DLD1 (cell line): ENCODE data around the gene DENND6A.
"Not testable (repeated sequence)": the region's sequence is repeated elsewhere in the genome, so short reads cannot be mapped to it uniquely, and the experiment has no call there.

ENCODE experiments used
- in situ Hi-C: cut with HindIII; loops from 2 replicates; pipeline ENCODE4 v1.10.0; 2017; ENCODE audit warnings: low sequenced_read_pairs

Gene DENND6A, protein sequence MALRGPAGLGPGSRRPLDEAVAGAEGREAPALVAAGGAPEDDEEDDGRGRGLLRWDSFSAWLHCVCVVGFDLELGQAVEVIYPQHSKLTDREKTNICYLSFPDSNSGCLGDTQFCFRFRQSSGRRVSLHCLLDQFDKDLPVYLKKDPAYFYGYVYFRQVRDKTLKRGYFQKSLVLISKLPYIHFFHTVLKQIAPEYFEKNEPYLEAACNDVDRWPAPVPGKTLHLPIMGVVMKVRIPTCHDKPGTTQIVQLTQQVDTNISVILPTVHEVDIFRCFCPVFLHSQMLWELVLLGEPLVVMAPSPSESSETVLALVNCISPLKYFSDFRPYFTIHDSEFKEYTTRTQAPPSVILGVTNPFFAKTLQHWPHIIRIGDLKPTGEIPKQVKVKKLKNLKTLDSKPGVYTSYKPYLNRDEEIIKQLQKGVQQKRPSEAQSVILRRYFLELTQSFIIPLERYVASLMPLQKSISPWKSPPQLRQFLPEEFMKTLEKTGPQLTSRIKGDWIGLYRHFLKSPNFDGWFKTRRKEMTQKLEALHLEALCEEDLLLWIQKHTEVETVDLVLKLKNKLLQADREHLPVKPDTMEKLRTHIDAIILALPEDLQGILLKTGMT

DNA sequence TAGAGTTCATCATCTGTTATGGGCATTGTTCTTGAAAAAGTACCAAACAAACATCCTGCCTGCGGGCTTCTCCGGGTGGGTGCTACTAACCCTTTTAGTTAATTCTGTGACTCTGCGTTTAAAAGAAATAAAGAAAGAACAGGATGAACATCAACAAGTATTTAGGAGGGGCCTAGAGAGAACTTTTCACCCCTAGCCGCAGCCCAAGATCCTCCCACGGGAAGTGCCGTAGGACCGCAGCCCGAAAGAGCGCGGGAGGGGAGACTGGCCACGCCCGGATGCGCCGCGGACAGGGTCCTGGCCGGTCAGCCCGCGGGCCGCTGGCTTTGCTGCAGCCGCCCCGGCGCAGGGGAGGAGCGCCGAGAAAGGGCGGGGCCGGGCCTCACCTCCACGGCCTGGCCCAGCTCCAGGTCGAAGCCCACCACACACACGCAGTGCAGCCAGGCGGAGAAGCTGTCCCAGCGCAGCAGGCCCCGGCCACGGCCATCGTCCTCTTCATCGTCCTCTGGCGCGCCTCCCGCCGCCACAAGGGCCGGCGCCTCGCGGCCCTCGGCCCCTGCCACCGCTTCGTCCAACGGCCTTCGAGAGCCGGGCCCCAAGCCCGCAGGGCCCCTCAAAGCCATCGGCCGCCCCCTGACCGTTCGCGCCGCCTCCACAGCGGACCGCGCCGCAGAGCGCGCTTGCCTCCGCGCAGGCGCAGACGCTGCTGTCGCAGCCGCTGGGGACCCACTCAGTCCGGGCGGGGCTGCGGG lies at the start of gene DENND6A:
DENND6A (minus strand) TSS at position 682 of the 752 bp plus-strand sequence; CDS start at position 623, 59 bp downstream.
- in situ Hi-C loops = no loop called here

DNA sequence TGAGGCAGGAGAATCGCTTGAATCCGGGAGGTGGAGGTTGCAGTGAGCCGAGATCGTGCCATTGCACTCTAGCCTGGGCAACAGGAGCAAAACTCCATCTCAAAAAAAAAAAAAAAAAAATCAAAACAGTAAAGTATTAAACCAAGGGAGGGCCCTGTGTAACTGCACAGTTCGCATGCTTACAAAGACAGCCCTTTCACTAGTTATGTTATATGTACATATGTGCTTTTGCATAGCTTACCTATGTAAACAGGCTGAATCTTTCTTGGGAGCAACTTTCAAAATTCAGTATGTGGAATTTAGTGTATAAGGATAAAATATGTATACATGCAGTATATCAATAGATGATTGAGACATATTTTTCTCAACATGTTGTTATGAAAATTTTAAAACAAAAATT lies 47.1 kb upstream of the DENND6A start:
- in situ Hi-C loops = no loop called here

DNA sequence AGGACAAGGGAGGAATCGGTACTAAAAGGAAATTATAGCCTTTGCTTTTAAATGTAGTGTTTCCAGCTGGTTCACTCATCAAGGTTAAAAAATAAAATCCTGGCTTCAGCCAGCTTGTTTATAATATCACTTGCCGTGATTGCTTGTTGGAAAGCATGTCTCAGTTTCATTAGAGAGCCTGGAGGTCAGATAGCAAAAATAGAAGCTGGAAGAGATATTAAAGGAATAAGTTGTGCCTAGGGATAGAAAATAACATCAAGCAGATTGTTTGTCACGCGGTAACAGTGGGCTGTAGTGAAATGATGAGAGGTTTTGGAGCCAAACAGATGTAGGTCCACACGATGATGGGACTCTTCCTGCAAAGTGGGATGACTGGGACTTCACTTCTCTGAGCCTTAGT lies 45.5 kb upstream of the DENND6A start:
- in situ Hi-C loops = no loop called here

DNA sequence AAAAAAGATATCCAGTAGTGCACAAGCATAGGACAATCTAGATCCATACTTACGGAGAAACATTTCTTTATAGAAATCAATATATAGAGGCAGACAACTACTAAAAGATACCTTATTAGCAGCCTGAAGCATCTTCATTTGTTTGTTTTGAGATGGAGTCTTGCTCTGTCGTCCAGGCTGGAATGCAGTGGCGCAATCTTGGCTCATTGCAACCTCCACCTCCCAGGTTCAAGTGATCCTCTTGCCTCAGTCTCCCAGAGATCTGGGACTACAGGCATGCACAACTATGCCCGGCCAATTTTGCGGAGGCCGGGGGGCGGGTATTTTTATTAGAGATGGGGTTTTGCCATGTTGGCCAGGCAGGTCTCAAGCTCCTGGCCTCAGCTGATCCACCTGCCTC lies 45.0 kb upstream of the DENND6A start:
- in situ Hi-C loops = no loop called here

DNA sequence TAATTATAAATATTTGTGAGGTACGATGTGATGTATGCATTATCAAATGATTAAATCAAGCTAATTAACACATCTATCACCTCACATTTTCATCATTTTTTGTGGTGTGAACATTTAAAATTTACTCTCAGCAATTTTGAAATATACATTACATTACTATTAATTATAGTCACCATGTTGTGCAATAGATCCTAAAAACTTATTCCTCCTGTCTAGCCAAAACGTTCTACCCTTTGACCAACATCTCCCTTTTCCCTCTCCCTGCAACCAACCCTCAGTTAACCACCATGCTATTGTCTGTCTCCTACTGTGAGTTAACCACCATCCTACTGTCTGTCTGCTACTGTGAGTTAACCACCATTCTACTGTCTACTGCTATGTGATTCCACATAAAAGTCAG lies 42.5 kb upstream of the DENND6A start:
- in situ Hi-C loops = no loop called here

DNA sequence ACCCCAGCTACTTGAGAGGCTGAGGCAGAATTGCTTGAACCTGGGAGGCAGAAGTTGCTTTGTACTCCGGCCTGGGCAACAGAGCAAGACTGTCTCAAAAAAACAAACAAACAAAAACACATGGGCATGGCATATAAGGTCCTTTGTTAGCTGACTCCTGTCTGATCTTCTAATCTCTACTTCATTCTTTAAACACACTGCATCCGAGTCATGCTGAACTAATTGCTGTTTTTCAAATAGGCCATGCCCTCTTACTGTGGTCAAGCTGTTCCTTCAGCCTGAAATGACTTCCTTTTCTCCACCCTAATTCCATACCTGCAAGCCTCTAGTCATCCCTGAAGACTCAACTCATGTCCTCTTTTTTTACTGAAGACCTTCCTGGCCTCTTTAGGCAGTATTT lies 40.9 kb upstream of the DENND6A start:
- in situ Hi-C loops = no loop called here

DNA sequence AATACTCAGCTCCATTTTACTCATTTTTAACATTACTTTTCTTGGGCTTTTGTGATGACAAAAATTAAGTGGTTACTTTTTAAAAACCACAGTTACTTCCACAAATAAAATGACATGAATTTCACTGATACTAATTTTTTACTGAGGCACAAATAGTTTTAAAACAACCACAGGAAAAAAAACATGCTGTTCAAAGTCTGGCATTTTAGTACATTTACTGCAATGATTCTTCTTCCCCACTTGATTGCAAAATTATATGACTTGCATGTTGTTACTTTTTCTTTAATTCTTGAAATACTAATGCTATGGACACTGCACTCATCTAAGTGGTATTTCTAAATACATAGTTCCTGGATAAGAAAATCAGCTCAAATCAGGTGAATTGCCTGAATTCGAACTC lies 38.4 kb upstream of the DENND6A start:
- in situ Hi-C loops = no loop called here

DNA sequence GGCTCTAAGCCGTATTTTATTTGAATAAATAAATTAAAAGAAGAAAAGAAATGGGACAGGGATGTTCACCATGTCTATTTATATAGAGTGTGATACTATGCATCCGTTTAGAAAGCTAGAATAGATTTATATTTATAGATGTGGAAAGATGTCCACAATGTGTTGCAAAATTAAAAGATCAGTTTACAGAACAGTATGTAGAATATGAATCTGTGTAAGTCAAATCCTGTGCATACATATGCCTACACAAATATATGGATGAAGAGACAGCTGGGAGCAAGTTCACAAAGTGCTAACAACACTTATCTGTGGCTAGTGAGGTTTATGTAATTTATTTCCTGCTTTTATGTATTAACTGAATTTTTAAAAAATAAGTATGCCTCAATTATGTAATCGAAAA lies 37.8 kb upstream of the DENND6A start:
- in situ Hi-C loops = no loop called here

DNA sequence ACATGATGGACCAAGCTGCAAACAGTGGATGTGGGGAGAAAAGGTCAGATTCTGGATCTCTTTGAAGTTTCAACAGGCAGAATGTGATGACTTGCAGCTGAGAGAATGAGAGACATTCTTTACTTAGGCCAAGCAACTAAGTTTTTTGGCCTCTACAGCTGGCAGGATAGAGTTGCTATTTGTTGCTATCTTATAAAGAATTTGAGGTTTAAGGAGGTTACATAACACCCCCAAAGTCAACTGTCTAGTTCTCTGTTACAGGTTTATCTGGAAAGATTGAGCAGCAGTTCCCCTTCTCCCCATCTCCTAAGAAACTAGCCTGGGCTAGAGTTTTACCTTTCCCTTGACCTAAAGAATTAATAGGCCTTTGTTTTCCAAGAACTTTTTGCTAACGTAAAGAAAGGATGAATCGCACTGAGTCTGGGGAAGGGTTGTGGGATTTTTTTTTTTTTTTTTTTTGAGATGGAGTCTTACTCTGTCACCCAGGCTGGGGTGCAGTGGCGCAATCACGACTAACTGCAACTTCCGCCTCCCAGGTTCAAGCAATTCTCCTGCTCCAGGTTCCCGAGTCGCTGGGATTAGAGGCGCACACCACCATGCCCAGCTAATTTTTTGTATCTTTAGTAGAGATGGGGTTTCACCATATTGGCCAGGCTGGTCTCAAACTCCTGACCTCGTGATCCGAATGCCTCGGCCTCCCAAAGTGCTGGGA lies 36.6 kb upstream of the DENND6A start:
- in situ Hi-C loops = no loop called here

DNA sequence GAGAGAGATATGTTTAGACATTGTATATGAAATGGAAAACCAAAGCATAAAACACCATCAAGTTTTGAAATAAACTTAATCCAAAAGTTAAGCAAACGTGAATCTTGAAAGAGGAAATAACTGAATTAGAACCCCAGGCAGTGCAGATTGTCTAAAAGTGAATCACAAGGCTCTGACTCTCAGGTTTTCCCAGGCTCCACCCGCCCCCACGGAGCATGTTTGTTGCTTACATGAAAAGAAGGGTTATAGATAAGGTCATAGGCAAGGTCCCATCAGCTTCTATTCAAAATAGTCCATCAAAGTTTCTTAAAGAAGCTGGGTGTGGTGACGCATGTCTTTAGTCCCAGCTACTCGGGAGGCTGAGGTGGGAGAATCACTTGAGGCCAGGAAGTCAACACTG lies 34.2 kb upstream of the DENND6A start:
- in situ Hi-C loops = no loop called here

DNA sequence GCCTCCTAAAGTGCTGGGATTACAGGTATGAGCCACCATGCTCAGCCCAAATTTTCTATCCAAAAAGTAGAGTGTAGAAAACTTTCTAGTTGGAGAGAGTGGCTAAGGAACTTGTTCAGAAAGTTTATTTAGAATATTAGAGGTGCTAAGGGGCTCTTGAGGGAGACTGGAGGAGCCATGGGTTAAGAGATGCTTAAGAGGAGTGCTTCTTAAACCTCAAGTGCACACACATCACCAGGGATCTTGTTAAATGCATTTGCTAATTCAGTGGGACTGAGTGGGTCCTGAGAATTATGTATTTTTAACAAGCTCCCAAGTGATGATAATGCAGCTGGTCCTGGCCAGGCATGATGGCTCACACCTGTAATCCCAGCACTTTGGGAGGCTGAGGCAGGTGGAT lies 33.5 kb upstream of the DENND6A start:
- in situ Hi-C loops = no loop called here

DNA sequence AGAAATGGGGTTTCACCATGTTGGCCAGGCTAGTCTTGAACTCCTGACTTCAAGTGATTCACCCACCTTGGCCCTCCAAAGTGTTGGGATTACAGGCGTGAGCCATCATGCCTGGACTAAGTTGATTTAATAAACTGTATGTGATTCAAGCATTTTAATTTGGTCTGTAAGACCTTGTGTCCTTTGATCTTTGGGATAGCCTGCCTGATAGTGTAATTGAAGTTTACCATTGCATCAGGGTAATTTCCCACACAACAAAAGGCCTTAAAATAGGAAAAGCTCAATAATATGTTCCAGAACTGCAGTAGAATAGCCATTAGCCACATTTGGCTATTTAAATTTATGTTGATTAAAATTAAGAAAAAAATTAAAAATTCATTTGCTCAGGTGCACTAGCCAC lies 25.2 kb upstream of the DENND6A start:
- in situ Hi-C loops = no loop called here

DNA sequence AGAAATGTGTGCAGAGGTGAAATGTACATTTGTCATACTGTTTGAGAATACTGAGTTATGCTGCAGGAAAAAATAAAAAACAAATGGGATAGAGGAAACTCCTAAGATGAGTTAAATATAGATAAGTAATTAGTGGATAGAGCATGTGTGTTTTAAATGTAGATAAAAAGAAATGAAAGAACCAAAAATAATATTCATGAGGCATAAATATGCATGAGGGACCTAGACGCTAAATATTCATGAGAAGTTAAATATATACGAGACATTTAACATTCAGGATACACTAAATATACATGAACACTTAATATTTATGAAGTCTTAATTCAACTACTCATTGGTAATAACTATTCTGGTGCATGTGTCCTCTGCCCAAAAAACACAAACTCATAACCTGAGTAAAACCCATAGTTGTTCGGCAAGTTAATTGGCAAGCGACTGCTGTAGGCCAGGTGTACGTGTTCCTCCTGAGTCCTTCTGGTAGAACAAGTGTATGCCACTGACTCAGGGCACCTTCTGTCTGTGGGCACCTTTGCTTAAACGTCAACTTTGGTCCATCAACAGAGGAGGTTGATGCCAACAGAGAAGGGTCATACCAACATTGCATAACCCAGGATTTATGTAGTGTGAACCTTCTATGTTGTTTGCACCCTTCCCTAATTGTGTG lies 24.5 kb upstream of the DENND6A start:
- in situ Hi-C loops = no loop called here

DNA sequence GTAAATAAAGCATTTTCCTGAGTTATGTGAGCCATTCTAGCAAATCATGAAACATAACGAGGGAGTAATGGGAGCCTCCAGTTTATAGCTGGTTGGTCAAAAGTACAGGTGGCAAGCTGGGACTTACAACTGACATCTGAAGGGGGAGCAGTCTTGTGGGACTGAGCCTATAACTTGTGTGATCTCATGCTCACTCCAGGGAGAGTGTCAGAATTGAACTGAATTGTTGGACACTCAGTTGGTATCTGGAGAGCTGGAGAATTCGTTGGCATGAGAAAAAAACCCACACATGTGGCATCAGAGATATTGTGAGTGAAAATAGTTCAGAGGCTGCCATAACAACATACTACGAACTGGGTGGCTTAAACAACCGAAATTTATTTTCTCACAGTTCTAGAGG lies 22.8 kb upstream of the DENND6A start:
- in situ Hi-C loops = no loop called here

DNA sequence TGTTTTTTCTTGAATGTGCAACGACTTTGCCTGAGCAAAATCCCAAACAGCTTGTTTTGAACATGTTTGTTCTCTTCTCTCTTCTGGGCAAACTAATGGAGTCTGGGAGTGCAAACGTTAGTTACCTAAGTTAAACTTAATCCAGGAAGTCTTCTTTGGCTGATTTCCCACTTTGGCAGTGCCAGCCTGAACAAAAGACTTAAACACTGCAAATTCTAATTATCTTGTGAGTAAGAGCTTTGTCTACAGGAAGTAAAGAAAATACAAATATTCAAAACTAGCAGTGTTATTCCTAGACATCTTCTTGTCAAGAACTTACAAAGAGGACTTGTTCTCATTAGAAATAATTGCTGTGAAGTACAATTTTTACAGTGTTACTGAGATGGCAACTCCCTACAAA lies 16.7 kb upstream of the DENND6A start:
- in situ Hi-C loops = no loop called here

DNA sequence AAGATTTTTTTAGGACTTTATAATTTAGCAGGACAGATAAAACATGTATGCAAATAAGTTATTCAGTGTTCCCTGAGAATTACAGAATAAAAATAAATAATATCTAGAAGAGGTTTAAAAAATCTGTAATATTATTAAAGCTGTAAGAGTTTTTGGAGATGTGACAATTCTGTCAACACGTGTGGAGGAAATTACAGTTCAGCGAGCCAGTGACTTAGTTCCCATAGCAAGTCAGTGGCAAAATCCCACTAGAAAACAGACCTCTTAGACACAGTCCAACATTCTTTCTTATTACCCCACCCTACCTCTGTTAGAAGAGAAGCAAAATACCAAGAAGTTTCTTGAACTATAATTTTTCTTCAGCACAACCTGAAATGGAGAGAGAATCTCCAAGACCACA lies 16.2 kb upstream of the DENND6A start:
- in situ Hi-C loops = no loop called here

DNA sequence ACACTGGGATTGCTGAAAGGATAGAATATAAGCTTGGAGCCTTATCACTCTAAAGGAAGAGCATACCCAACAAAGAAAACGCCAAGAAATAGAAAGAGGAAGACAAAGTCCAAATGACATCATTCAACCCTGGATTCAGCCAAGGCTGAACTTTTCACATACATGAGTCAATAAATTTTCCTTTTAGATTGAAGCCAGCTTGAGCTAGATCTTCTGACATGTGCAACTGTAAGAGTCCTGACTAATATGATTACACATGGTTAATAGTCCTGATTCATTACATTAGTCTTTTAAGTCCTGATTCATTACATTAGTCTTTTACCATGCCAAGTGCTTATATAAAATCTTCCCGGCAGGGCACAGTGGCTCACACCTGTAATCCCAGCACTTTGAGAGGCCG lies 13.6 kb upstream of the DENND6A start:
- in situ Hi-C loops = no loop called here

DNA sequence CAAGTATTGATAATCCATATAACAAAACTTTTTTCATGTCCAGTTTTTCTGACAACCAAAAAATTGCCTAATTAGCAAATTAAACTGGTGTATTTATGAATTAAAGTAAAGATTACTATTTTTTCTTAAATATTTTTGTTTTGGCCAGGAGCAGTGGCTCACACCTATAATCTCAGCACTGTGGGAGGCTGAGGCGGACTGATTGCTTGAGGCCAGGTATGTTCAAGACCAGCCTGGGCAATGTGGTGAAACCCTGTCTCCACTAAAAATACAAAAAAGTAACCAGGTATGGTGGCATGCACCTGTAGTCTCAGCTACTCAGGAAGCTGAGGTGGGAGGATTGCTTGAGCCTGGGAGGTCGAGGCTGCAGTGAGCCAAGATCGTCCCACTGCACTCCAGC lies 12.5 kb upstream of the DENND6A start:
- in situ Hi-C loops = not testable (repeated sequence)

DNA sequence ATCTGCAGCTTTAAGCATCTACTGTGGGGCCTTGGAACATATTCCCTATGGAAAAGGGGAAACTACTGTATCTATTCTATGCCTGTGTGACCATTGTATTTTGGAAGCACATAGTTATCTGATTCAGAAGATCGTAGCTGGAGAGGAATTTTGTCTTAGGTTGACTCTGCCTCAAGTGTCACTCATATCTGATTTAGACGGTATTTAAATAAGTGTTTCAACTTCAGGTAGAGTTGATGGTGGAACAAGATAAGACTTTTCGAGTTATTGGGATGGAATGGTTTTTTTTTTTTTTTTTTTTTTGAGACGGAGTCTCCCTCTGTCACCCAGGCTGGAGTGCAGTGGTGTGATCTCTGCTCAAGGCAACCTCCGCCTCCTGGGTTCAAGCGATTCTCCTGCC lies 8.9 kb upstream of the DENND6A start:
- in situ Hi-C loops = no loop called here

DNA sequence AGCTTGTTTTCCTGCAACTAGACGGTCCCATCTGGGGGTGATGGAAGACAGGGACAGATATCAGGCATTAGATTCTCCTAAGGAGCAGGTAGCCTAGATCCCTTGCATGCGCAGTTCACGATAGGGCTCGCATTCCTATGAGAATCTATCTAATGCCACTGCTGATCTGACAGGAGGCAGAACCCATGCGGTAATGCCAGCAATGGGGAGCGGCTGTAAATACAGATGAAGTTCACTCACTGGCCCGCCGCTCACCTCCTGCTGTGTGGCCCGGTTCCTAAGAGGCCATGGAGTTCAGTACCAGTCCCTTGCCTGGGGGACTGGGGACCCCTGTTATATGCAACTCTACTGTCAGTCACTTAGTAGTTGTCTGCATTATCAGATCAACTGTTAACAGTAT lies 7.9 kb upstream of the DENND6A start:
- in situ Hi-C loops = no loop called here

DNA sequence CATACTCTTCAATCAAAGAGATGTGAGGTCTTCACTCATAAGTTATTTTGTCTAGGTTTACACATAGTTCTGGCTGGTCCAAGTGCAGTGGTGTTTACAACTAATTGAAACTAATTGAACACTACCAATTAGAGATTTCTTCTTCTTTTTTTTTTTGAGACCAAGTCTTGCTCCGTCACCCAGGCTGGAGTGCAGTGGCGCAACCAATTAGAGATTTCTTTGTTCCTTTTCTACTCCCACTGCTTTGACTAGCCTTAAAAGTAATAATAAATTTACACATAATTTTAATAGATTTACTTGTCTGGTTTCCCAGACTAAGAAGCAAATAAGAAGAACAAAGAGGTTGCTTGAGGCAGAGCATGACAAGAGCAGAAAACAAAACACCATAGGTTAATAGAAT lies 6.7 kb upstream of the DENND6A start:
- in situ Hi-C loops = no loop called here
